OCI-M2 (cell line): Measurements from ENCODE around the gene LZTFL1.

Experiments
- DNase-seq: peaks from one replicate; lab custom pipeline; 2025; ENCODE audit not compliant: unreplicated experiment; lab: John Stamatoyannopoulos, UW

LZTFL1 gene

GRCh38 chr3:45841757-45842491 is at the start of gene LZTFL1:
Gene LZTFL1, minus strand, starts transcription at chr3:45842119. Its CDS starts 128 bp downstream, at chr3:45841991.
- DNase-seq: peak; percentile 42

GRCh38 chr3:45890405-45890804 is 48.5 kb upstream of the LZTFL1 start:
- DNase-seq: no peak

- DNase-seq: no peak
These were observed 47.4 kb upstream of the LZTFL1 start for GRCh38 chr3:45889337-45889736.

- no peak for DNase-seq
These were observed 46.0 kb upstream of the LZTFL1 start for GRCh38 chr3:45887759-45888511.

- DNase-seq: no peak
These were observed 45.4 kb upstream of the LZTFL1 start for GRCh38 chr3:45887285-45887684.

GRCh38 chr3:45885979-45886705 is 44.2 kb upstream of the LZTFL1 start, which contains the start of gene CCR9:
Gene CCR9, plus strand, starts transcription at chr3:45886543. Its CDS starts 8,391 bp downstream, at chr3:45894934.
- no peak for DNase-seq

GRCh38 chr3:45884368-45885201 is 42.7 kb upstream of the LZTFL1 start:
- no peak for DNase-seq

GRCh38 chr3:45881078-45882022 is 39.4 kb upstream of the LZTFL1 start:
- DNase-seq: no peak

GRCh38 chr3:45880725-45881077 is 38.8 kb upstream of the LZTFL1 start:
- no peak for DNase-seq

- DNase-seq: no peak
These were observed 36.2 kb upstream of the LZTFL1 start for GRCh38 chr3:45878124-45878523.

GRCh38 chr3:45874677-45875346 is 32.9 kb upstream of the LZTFL1 start:
- DNase-seq: no peak

GRCh38 chr3:45873638-45874037 is 31.7 kb upstream of the LZTFL1 start:
- no peak for DNase-seq

- no peak for DNase-seq
These were observed 31.1 kb upstream of the LZTFL1 start for GRCh38 chr3:45873036-45873435.

GRCh38 chr3:45872569-45872968 is 30.6 kb upstream of the LZTFL1 start:
- DNase-seq: no peak

- no peak for DNase-seq
These were observed 29.9 kb upstream of the LZTFL1 start for GRCh38 chr3:45871780-45872179.

- no peak for DNase-seq
These were observed 28.2 kb upstream of the LZTFL1 start for GRCh38 chr3:45870099-45870498.

GRCh38 chr3:45869638-45870037 is 27.7 kb upstream of the LZTFL1 start:
- no peak for DNase-seq

GRCh38 chr3:45868650-45869049 is 26.7 kb upstream of the LZTFL1 start:
- DNase-seq: no peak

- no peak for DNase-seq
These were observed 26.3 kb upstream of the LZTFL1 start for GRCh38 chr3:45868213-45868612.
